Measurements from ENCODE around the gene CACFD1.

Gene CACFD1

GRCh38 chr9:133464638-133465037 lies 4.9 kb downstream of the CACFD1 start:
- DNase-seq (ENCODE audit: low read depth) = no peak
- no peak overlapping the region for H3K4me3 ChIP-seq (ENCODE audit: low read length)
- TF ChIP-seq CTCF (IDR thresholded peaks at IDR 0.05; ENCODE audit: insufficient read depth, low read depth, low read length, missing control alignments) = no peak

- no peak for DNase-seq (ENCODE audit: low read depth)
- H3K4me3 ChIP-seq (ENCODE audit: low read length) = no peak overlapping the region
- TF ChIP-seq CTCF (IDR thresholded peaks at IDR 0.05; ENCODE audit: insufficient read depth, low read depth, low read length, missing control alignments) = no peak
These were observed 6.2 kb downstream of the CACFD1 start for GRCh38 chr9:133465984-133466383.

- no peak for TF ChIP-seq CTCF (IDR thresholded peaks at IDR 0.05; ENCODE audit: insufficient read depth, low read depth, low read length, missing control alignments)
- no peak overlapping the region for H3K4me3 ChIP-seq (ENCODE audit: low read length)
- no peak for DNase-seq (ENCODE audit: low read depth)
These were observed 7.3 kb downstream of the CACFD1 start for GRCh38 chr9:133467101-133467500.

- TF ChIP-seq CTCF (IDR thresholded peaks at IDR 0.05; ENCODE audit: insufficient read depth, low read depth, low read length, missing control alignments) = no peak
- no peak for DNase-seq (ENCODE audit: low read depth)
- no peak overlapping the region for H3K4me3 ChIP-seq (ENCODE audit: low read length)
These were observed 8.6 kb downstream of the CACFD1 start for GRCh38 chr9:133468374-133468773.

- no peak for TF ChIP-seq CTCF (IDR thresholded peaks at IDR 0.05; ENCODE audit: insufficient read depth, low read depth, low read length, missing control alignments)
- no peak for DNase-seq (ENCODE audit: low read depth)
- no peak overlapping the region for H3K4me3 ChIP-seq (ENCODE audit: low read length)
These were observed 9.1 kb downstream of the CACFD1 start for GRCh38 chr9:133468777-133469421.

GRCh38 chr9:133470427-133470924 lies 10.7 kb downstream of the CACFD1 start:
- no peak for DNase-seq (ENCODE audit: low read depth)
- H3K4me3 ChIP-seq (ENCODE audit: low read length) = no peak overlapping the region
- no peak for TF ChIP-seq CTCF (IDR thresholded peaks at IDR 0.05; ENCODE audit: insufficient read depth, low read depth, low read length, missing control alignments)

- DNase-seq (ENCODE audit: low read depth) = no peak
- H3K4me3 ChIP-seq (ENCODE audit: low read length) = no peak overlapping the region
- no peak for TF ChIP-seq CTCF (IDR thresholded peaks at IDR 0.05; ENCODE audit: insufficient read depth, low read depth, low read length, missing control alignments)
These were observed 11.2 kb downstream of the CACFD1 start for GRCh38 chr9:133470988-133471387.
